ENCODE data around the gene PRF1. TPM values are rescaled to one million over a fixed set of nuclear protein-coding genes. Genes with fewer than 3 reads are reported as not detected.
A peak's percentile ranks its signal among the peaks of the same experiment; 100 is the strongest.

Gene PRF1
- total and polyA plus RNA-seq, 2 donors from 2014 or later: 1.4 to 8.8 TPM

DNA sequence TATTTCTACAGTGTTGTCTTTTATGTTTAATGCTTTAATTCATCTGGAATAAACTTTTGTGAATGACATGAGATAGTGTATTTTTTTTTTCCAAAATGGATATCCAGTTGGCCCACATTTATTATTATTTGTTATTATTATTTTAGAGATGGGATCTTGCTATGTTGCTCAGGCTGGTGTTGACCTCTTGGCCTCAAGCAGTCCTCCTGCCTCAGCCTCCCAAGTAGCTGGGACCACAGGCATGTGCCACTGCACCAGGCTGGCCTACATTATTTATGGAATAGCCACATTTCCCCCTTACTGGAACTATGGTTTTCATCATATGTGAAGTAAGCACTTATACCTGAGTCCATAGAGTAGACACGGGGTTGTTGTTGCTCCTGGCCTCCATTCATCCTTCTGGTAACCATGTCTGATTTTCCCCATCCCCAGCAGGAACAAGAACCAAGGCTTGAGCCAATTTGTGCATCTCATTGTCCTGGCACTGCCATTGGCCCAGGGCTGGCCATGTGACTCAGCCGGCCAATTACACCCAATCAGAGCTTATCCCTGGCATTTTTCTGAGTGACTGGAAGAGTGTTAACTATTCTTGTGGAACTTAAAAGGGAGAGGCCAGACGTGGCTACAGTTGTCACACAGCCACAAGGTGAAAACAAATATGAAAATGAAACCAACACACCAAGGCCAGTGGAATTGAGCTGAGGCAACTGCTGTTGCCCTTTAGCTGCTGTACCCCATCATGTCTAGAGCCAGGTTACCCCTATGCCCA lies 23.1 kb downstream of the PRF1 start:
- Histone ChIP-seq H3K4me1 (ENCODE audit: control insufficient read depth in 2 of 3, insufficient read depth in 2 of 3, low read depth in 1 of 3, low read length in 3 of 3) (peaks cover 0 to 5% (median 0%) of the 10 kb centered on the region in 3 donors), H3K27me3 (ENCODE audit: control insufficient read depth, insufficient read depth, low read length) (no peaks in the 10 kb centered on the region), H3K36me3 (ENCODE audit: control insufficient read depth in 2 of 3, insufficient read depth in 3 of 3, low read length in 3 of 3) (no peaks in the 10 kb centered on the region), H3K27ac (ENCODE audit: low read depth in 2 of 2, low read length in 2 of 2) (no peak overlapping the region), H3K4me3 (ENCODE audit: low read length in 3 of 3) (no peak overlapping the region), H3K9ac (ENCODE audit: low read length in 3 of 3) (no peak overlapping the region), H3K9me3 (ENCODE audit: control insufficient read depth in 2 of 3, insufficient read depth in 1 of 3, low read length in 3 of 3) (no peaks in the 10 kb centered on the region)
- no peak for TF ChIP-seq CTCF (IDR thresholded peaks at IDR 0.05; ENCODE audit: borderline replicate concordance, extremely low read depth, insufficient read depth)
- intact Hi-C loops (cut with DNase I): no loop called here
- DNase-seq (peak in 1 of 5 donors; percentile 14), FAIRE-seq (no peak)

GRCh38 chr10:70578371-70578947 lies 24.1 kb downstream of the PRF1 start:
- Histone ChIP-seq H3K9ac (ENCODE audit: low read length in 3 of 3) (no peak overlapping the region), H3K36me3 (ENCODE audit: control insufficient read depth in 2 of 3, insufficient read depth in 3 of 3, low read length in 3 of 3) (no peaks in the 10 kb centered on the region), H3K9me3 (ENCODE audit: control insufficient read depth in 2 of 3, insufficient read depth in 1 of 3, low read length in 3 of 3) (no peaks in the 10 kb centered on the region), H3K4me3 (ENCODE audit: low read length in 3 of 3) (no peak overlapping the region), H3K27ac (ENCODE audit: low read depth in 2 of 2, low read length in 2 of 2) (no peak overlapping the region), H3K4me1 (ENCODE audit: control insufficient read depth in 2 of 3, insufficient read depth in 2 of 3, low read depth in 1 of 3, low read length in 3 of 3) (peaks cover 0 to 11% (median 0%) of the 10 kb centered on the region in 3 donors), H3K27me3 (ENCODE audit: control insufficient read depth, insufficient read depth, low read length) (no peaks in the 10 kb centered on the region)
- DNase-seq: peak in 1 of 5 donors; percentile 12
- FAIRE-seq: no peak
- intact Hi-C loops (cut with DNase I): no loop called here
- TF ChIP-seq CTCF (IDR thresholded peaks at IDR 0.05; ENCODE audit: borderline replicate concordance, extremely low read depth, insufficient read depth): no peak

GRCh38 chr10:70576803-70577517 lies 25.6 kb downstream of the PRF1 start:
- H3K36me3 ChIP-seq (ENCODE audit: control insufficient read depth in 2 of 3, insufficient read depth in 3 of 3, low read length in 3 of 3): no peaks in the 10 kb centered on the region
- intact Hi-C loops (cut with DNase I): no loop called here
- no peak for TF ChIP-seq CTCF (IDR thresholded peaks at IDR 0.05; ENCODE audit: borderline replicate concordance, extremely low read depth, insufficient read depth)
- no peaks in the 10 kb centered on the region for H3K9me3 ChIP-seq (ENCODE audit: control insufficient read depth in 2 of 3, insufficient read depth in 1 of 3, low read length in 3 of 3)
- no peak overlapping the region for H3K9ac ChIP-seq (ENCODE audit: low read length in 3 of 3)
- no peak overlapping the region for H3K27ac ChIP-seq (ENCODE audit: low read depth in 2 of 2, low read length in 2 of 2)
- no peak for DNase-seq
- no peak overlapping the region for H3K4me3 ChIP-seq (ENCODE audit: low read length in 3 of 3)
- no peak for FAIRE-seq
- H3K4me1 ChIP-seq (ENCODE audit: control insufficient read depth in 2 of 3, insufficient read depth in 2 of 3, low read depth in 1 of 3, low read length in 3 of 3): peaks cover 0 to 11% (median 0%) of the 10 kb centered on the region in 3 donors
- H3K27me3 ChIP-seq (ENCODE audit: control insufficient read depth, insufficient read depth, low read length): no peaks in the 10 kb centered on the region

Measured in kidney (tissue), 14 donors.